ENCODE data around the gene FHAD1.
"Not testable (repeated sequence)": the region's sequence is repeated elsewhere in the genome, so short reads cannot be mapped to it uniquely, and the experiment has no call there.

Gene FHAD1

GRCh38 chr1:15288173-15288926, 41.3 kb downstream of the FHAD1 start:
- Histone ChIP-seq H3K4me3 (ENCODE audit: low read length) (no peak overlapping the region), H3K36me3 (ENCODE audit: control insufficient read depth, insufficient read depth, low read length) (no peaks in the 10 kb centered on the region), H3K27ac (ENCODE audit: low read depth, low read length) (no peak overlapping the region), H3K9ac (ENCODE audit: low read length) (no peak overlapping the region), H3K4me1 (ENCODE audit: control insufficient read depth, insufficient read depth, low read length) (peaks cover 7% of the 10 kb centered on the region), H3K27me3 (ENCODE audit: control insufficient read depth, insufficient read depth, low read length) (no peaks in the 10 kb centered on the region)

- Histone ChIP-seq H3K4me3 (ENCODE audit: low read length) (no peak overlapping the region), H3K36me3 (ENCODE audit: control insufficient read depth, insufficient read depth, low read length) (no peaks in the 10 kb centered on the region), H3K27me3 (ENCODE audit: control insufficient read depth, insufficient read depth, low read length) (no peaks in the 10 kb centered on the region), H3K9ac (ENCODE audit: low read length) (no peak overlapping the region), H3K27ac (ENCODE audit: low read depth, low read length) (no peak overlapping the region), H3K4me1 (ENCODE audit: control insufficient read depth, insufficient read depth, low read length) (peaks cover 3% of the 10 kb centered on the region)
Observed at GRCh38 chr1:15289251-15289651, 42.2 kb downstream of the FHAD1 start.

DNA sequence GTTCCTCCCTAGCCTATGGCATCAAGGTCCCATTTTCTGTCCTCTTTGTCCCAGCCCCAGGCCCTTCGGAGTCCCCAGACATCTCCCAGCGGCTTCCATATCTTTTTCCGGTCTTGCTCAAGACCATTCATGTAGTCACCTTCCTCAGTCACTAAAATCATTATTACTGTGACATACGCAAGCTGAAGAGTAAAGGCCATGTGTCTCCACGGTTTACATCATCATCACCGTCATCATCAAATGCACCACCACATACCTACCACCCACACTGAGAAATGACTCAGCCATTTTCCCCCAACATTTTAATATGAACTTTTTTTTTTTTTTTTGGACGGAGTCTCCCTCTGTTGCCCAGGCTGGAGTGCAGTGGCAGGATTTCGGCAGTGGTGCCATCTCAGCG, 43.4 kb downstream of the FHAD1 start:
- Histone ChIP-seq H3K4me1 (ENCODE audit: control insufficient read depth, insufficient read depth, low read length) (no peaks in the 10 kb centered on the region), H3K27me3 (ENCODE audit: control insufficient read depth, insufficient read depth, low read length) (no peaks in the 10 kb centered on the region), H3K36me3 (ENCODE audit: control insufficient read depth, insufficient read depth, low read length) (no peaks in the 10 kb centered on the region), H3K9ac (ENCODE audit: low read length) (no peak overlapping the region), H3K4me3 (ENCODE audit: low read length) (no peak overlapping the region), H3K27ac (ENCODE audit: low read depth, low read length) (no peak overlapping the region)

GRCh38 chr1:15295696-15296095, 48.7 kb downstream of the FHAD1 start:
- Histone ChIP-seq H3K4me3 (ENCODE audit: low read length) (no peak overlapping the region), H3K36me3 (ENCODE audit: control insufficient read depth, insufficient read depth, low read length) (no peaks in the 10 kb centered on the region), H3K9ac (ENCODE audit: low read length) (no peak overlapping the region), H3K27me3 (ENCODE audit: control insufficient read depth, insufficient read depth, low read length) (no peaks in the 10 kb centered on the region), H3K27ac (ENCODE audit: low read depth, low read length) (no peak overlapping the region), H3K4me1 (ENCODE audit: control insufficient read depth, insufficient read depth, low read length) (no peaks in the 10 kb centered on the region)

GRCh38 chr1:15296585-15297321, 49.7 kb downstream of the FHAD1 start:
- Histone ChIP-seq H3K9ac (ENCODE audit: low read length) (no peak overlapping the region), H3K36me3 (ENCODE audit: control insufficient read depth, insufficient read depth, low read length) (no peaks in the 10 kb centered on the region), H3K27me3 (ENCODE audit: control insufficient read depth, insufficient read depth, low read length) (no peaks in the 10 kb centered on the region), H3K27ac (ENCODE audit: low read depth, low read length) (no peak overlapping the region), H3K4me1 (ENCODE audit: control insufficient read depth, insufficient read depth, low read length) (no peaks in the 10 kb centered on the region), H3K4me3 (ENCODE audit: low read length) (no peak overlapping the region)

DNA sequence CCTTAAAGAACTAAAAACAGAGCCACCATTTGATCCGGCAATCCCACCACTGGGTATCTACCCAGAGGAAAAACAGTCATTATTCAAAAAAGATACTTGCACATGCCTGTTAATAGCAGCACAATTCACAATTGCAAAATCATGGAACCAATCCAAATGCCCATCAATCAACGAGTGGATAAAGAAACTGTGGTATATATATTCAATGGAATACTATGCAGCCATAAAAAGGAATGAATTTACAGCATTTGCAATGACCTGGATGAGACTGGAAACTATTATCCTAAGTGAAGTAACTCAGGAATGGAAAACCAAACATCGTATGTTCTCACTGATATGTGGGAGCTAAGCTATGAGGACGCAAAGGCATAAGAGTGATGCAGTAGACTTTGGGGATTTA, 51.0 kb downstream of the FHAD1 start:
- not testable (repeated sequence) for H3K9ac ChIP-seq (ENCODE audit: low read length); H3K4me3 ChIP-seq (ENCODE audit: low read length); H3K27me3 ChIP-seq (ENCODE audit: control insufficient read depth, insufficient read depth, low read length); H3K36me3 ChIP-seq (ENCODE audit: control insufficient read depth, insufficient read depth, low read length); H3K4me1 ChIP-seq (ENCODE audit: control insufficient read depth, insufficient read depth, low read length); H3K27ac ChIP-seq (ENCODE audit: low read depth, low read length)

DNA sequence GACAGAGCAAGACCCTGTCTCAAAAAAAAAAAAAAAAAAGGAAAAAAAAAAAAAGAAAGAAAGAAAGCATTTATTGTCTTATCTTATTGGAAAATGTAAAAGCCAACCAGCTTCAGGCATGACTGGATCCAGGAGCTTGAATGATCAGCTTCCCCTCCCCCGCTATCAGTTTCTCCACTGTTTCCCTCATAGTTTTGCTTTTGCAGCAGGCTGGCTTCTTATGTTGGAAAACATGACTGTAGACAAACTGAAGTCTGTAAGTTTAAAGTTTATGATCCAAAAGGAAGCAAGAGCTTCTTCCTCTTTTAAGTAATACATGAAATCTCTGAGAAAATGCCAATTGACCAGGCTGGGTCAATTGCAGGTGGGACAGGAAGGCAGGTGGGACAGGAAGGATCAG, 52.2 kb downstream of the FHAD1 start:
- Histone ChIP-seq H3K36me3 (ENCODE audit: control insufficient read depth, insufficient read depth, low read length) (no peaks in the 10 kb centered on the region), H3K4me1 (ENCODE audit: control insufficient read depth, insufficient read depth, low read length) (no peaks in the 10 kb centered on the region), H3K9ac (ENCODE audit: low read length) (no peak overlapping the region), H3K27me3 (ENCODE audit: control insufficient read depth, insufficient read depth, low read length) (no peaks in the 10 kb centered on the region), H3K4me3 (ENCODE audit: low read length) (no peak overlapping the region), H3K27ac (ENCODE audit: low read depth, low read length) (no peak overlapping the region)

DNA sequence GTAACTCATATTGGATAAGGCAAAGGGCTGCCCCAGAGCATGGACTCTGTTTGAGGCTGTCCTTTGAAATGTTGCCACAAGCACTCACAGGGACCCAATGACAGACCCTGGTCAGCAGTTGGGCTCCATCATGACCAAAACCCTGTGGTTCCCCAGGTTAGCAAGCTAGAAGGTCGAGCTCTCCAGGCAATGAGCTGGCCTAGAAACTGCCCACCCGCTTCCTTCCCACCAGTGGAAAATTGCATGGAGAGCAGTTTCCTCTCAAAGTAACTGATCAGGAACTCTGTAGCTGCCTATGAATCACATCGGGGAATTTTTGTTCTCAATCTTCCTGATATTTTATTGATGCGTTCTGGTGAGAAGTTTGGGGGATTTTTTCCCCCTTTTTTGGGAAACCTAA, 52.8 kb downstream of the FHAD1 start:
- Histone ChIP-seq H3K4me1 (ENCODE audit: control insufficient read depth, insufficient read depth, low read length) (no peaks in the 10 kb centered on the region), H3K27ac (ENCODE audit: low read depth, low read length) (no peak overlapping the region), H3K36me3 (ENCODE audit: control insufficient read depth, insufficient read depth, low read length) (no peaks in the 10 kb centered on the region), H3K27me3 (ENCODE audit: control insufficient read depth, insufficient read depth, low read length) (no peaks in the 10 kb centered on the region), H3K9ac (ENCODE audit: low read length) (no peak overlapping the region), H3K4me3 (ENCODE audit: low read length) (no peak overlapping the region)

GRCh38 chr1:15303935-15304334, 56.9 kb downstream of the FHAD1 start:
- Histone ChIP-seq H3K4me3 (ENCODE audit: low read length) (no peak overlapping the region), H3K27me3 (ENCODE audit: control insufficient read depth, insufficient read depth, low read length) (no peaks in the 10 kb centered on the region), H3K36me3 (ENCODE audit: control insufficient read depth, insufficient read depth, low read length) (no peaks in the 10 kb centered on the region), H3K27ac (ENCODE audit: low read depth, low read length) (no peak overlapping the region), H3K9ac (ENCODE audit: low read length) (no peak overlapping the region), H3K4me1 (ENCODE audit: control insufficient read depth, insufficient read depth, low read length) (no peaks in the 10 kb centered on the region)

DNA sequence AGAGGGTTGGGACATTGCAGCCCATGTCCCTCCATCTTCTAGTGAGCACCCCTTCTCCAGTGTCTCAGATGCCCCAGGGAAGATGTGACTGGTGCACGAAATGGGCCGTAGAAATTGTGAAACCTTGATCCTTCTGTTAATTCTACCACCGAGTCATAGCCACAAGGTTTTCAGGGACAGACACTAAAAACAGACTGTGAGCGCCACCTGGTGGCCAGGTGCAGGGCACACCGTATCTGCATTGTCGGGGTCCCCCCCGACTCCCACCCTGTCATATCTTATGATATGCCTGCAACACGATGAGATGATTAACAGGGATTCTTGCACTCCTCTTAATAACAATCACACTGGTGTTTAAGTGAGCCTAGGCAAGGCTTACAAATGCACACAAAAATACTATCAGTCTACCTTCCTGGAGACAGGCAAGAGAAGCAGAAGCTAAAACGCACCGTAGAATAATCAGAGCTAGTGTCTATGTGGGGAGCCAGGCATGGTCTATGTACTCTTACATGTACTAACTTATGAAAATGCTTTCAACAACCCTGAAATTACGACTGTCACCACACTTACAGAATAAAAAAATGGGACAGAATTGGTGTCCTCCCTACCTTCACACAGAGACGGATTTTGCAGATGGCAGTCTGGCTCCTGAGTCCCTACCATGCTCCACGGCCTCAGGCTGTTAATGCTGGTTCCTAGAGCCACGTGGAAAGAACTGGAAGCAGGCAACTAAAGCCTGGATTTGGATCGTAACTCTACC, 57.9 kb downstream of the FHAD1 start:
- Histone ChIP-seq H3K27me3 (ENCODE audit: control insufficient read depth, insufficient read depth, low read length) (no peaks in the 10 kb centered on the region), H3K9ac (ENCODE audit: low read length) (no peak overlapping the region), H3K4me3 (ENCODE audit: low read length) (no peak overlapping the region), H3K4me1 (ENCODE audit: control insufficient read depth, insufficient read depth, low read length) (no peaks in the 10 kb centered on the region), H3K36me3 (ENCODE audit: control insufficient read depth, insufficient read depth, low read length) (no peaks in the 10 kb centered on the region), H3K27ac (ENCODE audit: low read depth, low read length) (no peak overlapping the region)

GRCh38 chr1:15305468-15305770, 58.4 kb downstream of the FHAD1 start:
- H3K27ac ChIP-seq (ENCODE audit: low read depth, low read length), result no peak overlapping the region
- H3K36me3 ChIP-seq (ENCODE audit: control insufficient read depth, insufficient read depth, low read length), result no peaks in the 10 kb centered on the region
- no peak overlapping the region for H3K9ac ChIP-seq (ENCODE audit: low read length)
- H3K27me3 ChIP-seq (ENCODE audit: control insufficient read depth, insufficient read depth, low read length), result no peaks in the 10 kb centered on the region
- no peak overlapping the region for H3K4me3 ChIP-seq (ENCODE audit: low read length)
- no peaks in the 10 kb centered on the region for H3K4me1 ChIP-seq (ENCODE audit: control insufficient read depth, insufficient read depth, low read length)

- not testable (repeated sequence) for H3K4me3 ChIP-seq (ENCODE audit: low read length); H3K27me3 ChIP-seq (ENCODE audit: control insufficient read depth, insufficient read depth, low read length); H3K9ac ChIP-seq (ENCODE audit: low read length); H3K4me1 ChIP-seq (ENCODE audit: control insufficient read depth, insufficient read depth, low read length); H3K36me3 ChIP-seq (ENCODE audit: control insufficient read depth, insufficient read depth, low read length); H3K27ac ChIP-seq (ENCODE audit: low read depth, low read length)
Observed at GRCh38 chr1:15306352-15306751, 59.3 kb downstream of the FHAD1 start.

All from rectal smooth muscle tissue (tissue), 1 donor.